Measurements from ENCODE around the gene VSIG2. TPM values are rescaled to one million over a fixed set of nuclear protein-coding genes. Genes with fewer than 3 reads are reported as not detected.

The VSIG2 gene
- total and polyA plus RNA-seq, 2 of the 4 experiments (the other 2 are of a cell fraction): not detected

- TF ChIP-seq NFE2L2 (IDR thresholded peaks at IDR 0.05; ENCODE audit: low read depth, low read length) (no peak), SMC3 (IDR thresholded peaks at IDR 0.05; ENCODE audit: low read depth, low read length) (no peak), USF2 (IDR thresholded peaks at IDR 0.05; ENCODE audit: low read depth, low read length) (no peak), CHD1 (IDR thresholded peaks at IDR 0.05; ENCODE audit: low read depth, low read length) (no peak), POLR2A (IDR thresholded peaks at IDR 0.05; ENCODE audit: low read depth, low read length) (no peak), CEBPB (IDR thresholded peaks at IDR 0.05; ENCODE audit: low read depth, low read length) (no peak)
Measured at GRCh38 chr11:124757320-124757719, 5.3 kb upstream of the VSIG2 start (continued).

- H2BK20ac ChIP-seq (ENCODE audit: low read depth, low read length): no peak overlapping the region
- H3K4me3 ChIP-seq (ENCODE audit: insufficient read depth, low read depth, low read length): no peak overlapping the region
- H2BK15ac ChIP-seq (ENCODE audit: low read depth, low read length): no peak overlapping the region
- H3K4me2 ChIP-seq (ENCODE audit: low read depth, low read length): no peak overlapping the region
- DNase-seq (no peak), ATAC-seq (ENCODE audit: low read depth) (no peak)
- no peak overlapping the region for H4K5ac ChIP-seq (ENCODE audit: low read depth, low read length)
- no peak overlapping the region for H3K9ac ChIP-seq (ENCODE audit: low read depth, low read length)
- H2AK5ac ChIP-seq (ENCODE audit: low read depth, low read length): peak overlapping the region; percentile 24; the same call in 1 of the 2 replicates
- H3K27ac ChIP-seq (ENCODE audit: insufficient read depth, low read length): no peak overlapping the region
- WGBS, 2 experiments (ENCODE audit: extremely low coverage in 2 of 2, insufficient read length in 1 of 2): no CpG with 5 or more reads among the region's 6 CpGs
- H2BK120ac ChIP-seq (ENCODE audit: low read depth, low read length): no peak overlapping the region
- dilution Hi-C loops (cut with HindIII; ENCODE audit: low sequenced_read_pairs, unreplicated experiment): no loop called here
- H3K4me1 ChIP-seq (ENCODE audit: control insufficient read depth, insufficient read depth, low read length): peaks cover 4% of the 10 kb centered on the region; the same call in 1 of the 2 replicates
- peaks cover 10% of the 10 kb centered on the region; the same call in 1 of the 2 replicates for H3K27me3 ChIP-seq (ENCODE audit: control insufficient read depth, insufficient read depth, low read length)
- no peak overlapping the region for H2AK9ac ChIP-seq (replicated peaks; ENCODE audit: low read depth, low read length, poor library complexity)
- no peak overlapping the region for H3K56ac ChIP-seq (ENCODE audit: extremely low read depth, insufficient read depth, low read length)
- no peaks in the 10 kb centered on the region for H3K36me3 ChIP-seq (ENCODE audit: control insufficient read depth, insufficient read depth, low read length)
- peaks cover 12% of the 10 kb centered on the region for H3K9me1 ChIP-seq (ENCODE audit: insufficient read depth, low read length)
- no peak overlapping the region for H3K23ac ChIP-seq (ENCODE audit: low read depth, low read length)
- no peak overlapping the region for H3K18ac ChIP-seq (ENCODE audit: low read depth, low read length)
- no peak overlapping the region for H2AFZ ChIP-seq (replicated peaks; ENCODE audit: low read length, poor library complexity)
- no peak overlapping the region for H2BK5ac ChIP-seq (ENCODE audit: low read depth, low read length, poor library complexity, severe bottlenecking)
- H3K14ac ChIP-seq (replicated peaks; ENCODE audit: low read depth, low read length): no peak overlapping the region
- H4K91ac ChIP-seq (ENCODE audit: insufficient read depth, low read depth, low read length): no peak overlapping the region
- in situ Hi-C loops (cut with MboI; ENCODE audit: low sequenced_read_pairs): no loop called here
- ChIA-PET POLR2A (ENCODE audit: unreplicated experiment) (no interaction called here), CTCF (interaction anchor here (1.8 kb wide), 1 partner anchor 10 kb away, joined by 5 read pairs; no protein-coding TSS in a partner anchor)
- H3K4ac ChIP-seq (ENCODE audit: low read depth, low read length): no peak overlapping the region
- no peaks in the 10 kb centered on the region for H3K79me1 ChIP-seq (ENCODE audit: low read depth in 1 of 2, low read length in 2 of 2)
- BruUV-seq (replicated peaks): no TSS peak
- no peaks in the 10 kb centered on the region for H3K9me3 ChIP-seq (ENCODE audit: control insufficient read depth, insufficient read depth, low read length)
- no peaks in the 10 kb centered on the region for H4K20me1 ChIP-seq (ENCODE audit: insufficient read depth, low read length)
- no peak overlapping the region for H4K8ac ChIP-seq (ENCODE audit: low read depth in 2 of 2, low read length in 2 of 2)
- intact Hi-C loops (cut with micrococcal nuclease): no loop called here
- TF ChIP-seq SMC3 (IDR thresholded peaks at IDR 0.05; ENCODE audit: low read depth, low read length): no peak
- no peak for TF ChIP-seq POLR2A (IDR thresholded peaks at IDR 0.05; ENCODE audit: low read depth, low read length)
- TF ChIP-seq BHLHE40 (IDR thresholded peaks at IDR 0.05; ENCODE audit: low read depth, low read length): no peak
- TF ChIP-seq MAZ (IDR thresholded peaks at IDR 0.05; ENCODE audit: borderline replicate concordance, low read depth, low read length): no peak
- no peak for TF ChIP-seq RAD21 (IDR thresholded peaks at IDR 0.05; ENCODE audit: low read length)
- TF ChIP-seq USF2 (IDR thresholded peaks at IDR 0.05; ENCODE audit: low read depth, low read length): no peak
- no peak for TF ChIP-seq ELK1 (IDR thresholded peaks at IDR 0.05; ENCODE audit: borderline replicate concordance, low read depth, low read length)
- no peak for TF ChIP-seq MXI1 (IDR thresholded peaks at IDR 0.05; ENCODE audit: borderline replicate concordance, low read depth, low read length)
- TF ChIP-seq CHD1 (IDR thresholded peaks at IDR 0.05; ENCODE audit: low read depth, low read length): no peak
- TF ChIP-seq RFX5 (IDR thresholded peaks at IDR 0.05; ENCODE audit: low read depth, low read length): no peak
- no peak for TF ChIP-seq CEBPB (IDR thresholded peaks at IDR 0.05; ENCODE audit: low read depth, low read length)
- TF ChIP-seq FOS (IDR thresholded peaks at IDR 0.05; ENCODE audit: low read depth, low read length): no peak
- TF ChIP-seq RCOR1 (IDR thresholded peaks at IDR 0.05; ENCODE audit: insufficient replicate concordance, low read length): no peak
- no peak for TF ChIP-seq MAFK (IDR thresholded peaks at IDR 0.05; ENCODE audit: low read depth, low read length)
Measured at GRCh38 chr11:124756753-124757227, 4.7 kb upstream of the VSIG2 start.

Measured in IMR-90 (cell line).